Chondrocyte (in vitro differentiated cells): ENCODE results near the gene DLGAP4. TPM values are rescaled to one million over a fixed set of nuclear protein-coding genes. Genes with fewer than 3 reads are reported as not detected.

ENCODE experiments used
- DNase-seq: peaks from one replicate; pipeline ENCODE4 v3.0.0; 2021; ENCODE audit warnings: mixed read lengths, low spot score
- H3K27ac Mint-ChIP-seq: one replicate; pipeline ENCODE4 v1.8.0; 2021; ENCODE audit warnings: mild to moderate bottlenecking, moderate library complexity, mixed read lengths; ENCODE audit not compliant: unreplicated experiment
- H3K27me3 Mint-ChIP-seq: 2 replicates; pipeline ENCODE4 v1.8.0; 2021; ENCODE audit warnings: low read depth, mixed read lengths
- H3K36me3 Mint-ChIP-seq: 2 replicates; pipeline ENCODE4 v1.8.0; 2021; ENCODE audit warnings: low read depth, mixed read lengths
- H3K4me1 Mint-ChIP-seq: 2 replicates; pipeline ENCODE4 v1.8.0; 2021; ENCODE audit warnings: low read depth, mild to moderate bottlenecking, mixed read lengths
- H3K4me3 Mint-ChIP-seq: one replicate; pipeline ENCODE4 v1.8.0; 2021; ENCODE audit warnings: mild to moderate bottlenecking, moderate library complexity, mixed read lengths; ENCODE audit not compliant: unreplicated experiment
- H3K9me3 Mint-ChIP-seq: 2 replicates; pipeline ENCODE4 v1.8.0; 2021; ENCODE audit warnings: low read depth, mixed read lengths
- total RNA-seq: library from RNA; stranded (reverse); gene quantifications from 3 replicates; pipeline ENCODE4 v1.2.1, GENCODE V29; 2021
- TF ChIP-seq, protein P1 (sequence below): fragments of 200-600 bp; sonication (generic); IDR thresholded peaks from 2 replicates; pipeline ENCODE4 v1.5.0; 2021; ENCODE audit warnings: antibody characterized with exemption, mild to moderate bottlenecking, moderate library complexity

Gene DLGAP4
- total RNA-seq, 1 donor from 2014 or later, result 161 TPM

DNA sequence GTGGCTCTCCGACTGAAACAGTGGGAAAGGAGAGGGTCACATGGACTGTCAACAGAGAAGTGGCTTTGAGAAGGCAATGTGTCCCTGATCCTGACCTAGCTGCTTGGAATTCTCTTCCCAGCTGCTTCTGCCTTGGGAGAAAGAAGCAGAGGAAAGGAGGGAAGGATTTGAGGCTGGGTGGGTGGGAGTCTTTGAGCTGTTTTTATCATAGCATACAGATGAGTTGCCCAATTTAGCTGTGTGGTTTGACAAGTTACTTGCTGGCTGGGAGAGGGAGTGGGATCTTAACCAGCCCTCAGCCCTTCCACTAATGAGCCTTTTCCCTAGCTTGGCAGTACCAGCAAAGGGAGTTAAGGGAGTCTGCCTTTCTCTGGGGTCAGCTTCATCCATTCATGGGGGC, 184.1 kb downstream of the DLGAP4 start:
- Mint-ChIP-seq H3K27ac (peak overlapping the region; percentile 12), H3K9me3 (no peaks in the 10 kb centered on the region), H3K4me3 (no peak overlapping the region), H3K4me1 (peaks cover 75% of the 10 kb centered on the region), H3K27me3 (no peaks in the 10 kb centered on the region), H3K36me3 (peaks cover 5% of the 10 kb centered on the region)
- TF ChIP-seq, protein P1, sequence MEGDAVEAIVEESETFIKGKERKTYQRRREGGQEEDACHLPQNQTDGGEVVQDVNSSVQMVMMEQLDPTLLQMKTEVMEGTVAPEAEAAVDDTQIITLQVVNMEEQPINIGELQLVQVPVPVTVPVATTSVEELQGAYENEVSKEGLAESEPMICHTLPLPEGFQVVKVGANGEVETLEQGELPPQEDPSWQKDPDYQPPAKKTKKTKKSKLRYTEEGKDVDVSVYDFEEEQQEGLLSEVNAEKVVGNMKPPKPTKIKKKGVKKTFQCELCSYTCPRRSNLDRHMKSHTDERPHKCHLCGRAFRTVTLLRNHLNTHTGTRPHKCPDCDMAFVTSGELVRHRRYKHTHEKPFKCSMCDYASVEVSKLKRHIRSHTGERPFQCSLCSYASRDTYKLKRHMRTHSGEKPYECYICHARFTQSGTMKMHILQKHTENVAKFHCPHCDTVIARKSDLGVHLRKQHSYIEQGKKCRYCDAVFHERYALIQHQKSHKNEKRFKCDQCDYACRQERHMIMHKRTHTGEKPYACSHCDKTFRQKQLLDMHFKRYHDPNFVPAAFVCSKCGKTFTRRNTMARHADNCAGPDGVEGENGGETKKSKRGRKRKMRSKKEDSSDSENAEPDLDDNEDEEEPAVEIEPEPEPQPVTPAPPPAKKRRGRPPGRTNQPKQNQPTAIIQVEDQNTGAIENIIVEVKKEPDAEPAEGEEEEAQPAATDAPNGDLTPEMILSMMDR, result no peak
- DNase-seq, result no peak

DNA sequence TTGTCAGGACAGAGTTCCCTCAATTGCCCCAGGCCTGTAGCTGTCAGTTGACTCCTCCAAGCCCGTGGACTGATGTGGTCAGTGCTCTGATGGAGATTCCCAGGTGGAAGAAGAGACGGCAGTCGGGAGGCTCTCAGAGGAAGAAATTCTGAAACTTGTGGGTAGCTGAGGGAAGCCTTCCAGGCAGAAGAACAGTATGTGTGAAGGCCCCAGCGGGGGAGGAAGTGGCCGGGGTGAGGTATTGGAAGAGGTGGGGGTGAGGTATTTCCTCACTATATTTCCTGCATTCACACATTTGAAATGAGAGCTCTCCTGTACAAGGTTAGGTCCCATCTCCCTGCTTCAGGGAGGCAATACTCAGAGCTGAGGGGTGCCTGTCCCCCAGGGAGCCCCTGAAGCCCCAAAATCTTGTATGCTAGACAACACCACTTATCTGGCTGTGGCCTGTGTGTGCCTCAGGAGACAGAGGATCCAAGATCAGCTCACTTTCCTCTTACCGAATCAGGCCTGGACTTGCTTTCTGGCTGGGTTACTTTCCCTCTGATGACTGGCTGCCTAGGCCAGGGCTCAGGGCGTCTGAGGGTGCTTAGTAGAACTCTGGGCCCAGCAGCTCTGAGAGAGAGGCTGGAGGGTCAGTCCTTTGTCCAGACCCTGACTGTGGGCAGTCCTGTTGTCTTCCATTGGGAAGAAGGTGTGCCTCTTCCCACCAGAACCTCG, 185.9 kb downstream of the DLGAP4 start:
- Mint-ChIP-seq H3K4me3 (no peak overlapping the region), H3K27ac (peak overlapping the region; percentile 90), H3K4me1 (peaks cover 64% of the 10 kb centered on the region), H3K36me3 (peaks cover 11% of the 10 kb centered on the region), H3K9me3 (no peaks in the 10 kb centered on the region), H3K27me3 (no peaks in the 10 kb centered on the region)
- TF ChIP-seq, protein P1, result no peak
- DNase-seq, result no peak

DNA sequence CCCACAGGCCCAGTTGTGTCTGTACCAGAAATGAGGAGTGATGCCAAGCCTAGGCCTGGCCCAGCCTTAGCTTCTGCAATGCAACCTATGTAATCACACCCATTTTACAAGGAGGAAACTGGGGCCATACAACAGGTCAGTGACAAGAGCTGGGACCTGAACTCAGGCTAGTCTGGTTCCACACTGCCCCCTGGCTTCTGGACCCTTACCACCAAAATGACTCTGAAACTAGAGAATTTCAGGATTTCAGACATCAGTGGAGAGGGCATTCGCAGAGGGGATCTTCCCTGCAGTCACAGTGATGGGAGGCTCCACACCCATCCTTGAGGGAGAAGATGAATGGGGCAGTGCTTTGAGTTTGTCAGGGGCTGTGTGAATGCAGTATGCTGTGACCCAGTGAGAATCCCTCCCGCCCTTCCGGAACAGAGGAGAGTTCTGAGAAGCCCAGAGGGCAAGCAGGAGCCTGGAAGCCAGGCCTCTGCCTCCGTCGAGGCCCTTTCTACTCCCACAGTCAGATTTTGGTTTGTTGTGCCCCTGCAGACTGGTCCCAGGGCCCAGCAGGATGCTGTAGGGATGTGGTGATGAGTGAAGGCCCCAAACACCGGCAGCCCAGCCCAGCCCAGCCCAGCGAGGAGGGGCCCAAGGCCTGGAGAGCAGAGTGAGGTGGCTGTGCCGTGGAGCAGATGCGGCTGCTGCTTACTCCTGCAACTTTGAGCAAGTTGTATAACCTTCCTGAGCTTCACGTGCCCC, 187.1 kb downstream of the DLGAP4 start:
- TF ChIP-seq, protein P1, result peak; percentile 63
- no peak overlapping the region for H3K4me3 Mint-ChIP-seq
- H3K4me1 Mint-ChIP-seq, result peaks cover 61% of the 10 kb centered on the region
- peaks cover 14% of the 10 kb centered on the region for H3K36me3 Mint-ChIP-seq
- no peak for DNase-seq
- no peaks in the 10 kb centered on the region for H3K27me3 Mint-ChIP-seq
- peak overlapping the region; percentile 32 for H3K27ac Mint-ChIP-seq
- no peaks in the 10 kb centered on the region for H3K9me3 Mint-ChIP-seq

DNA sequence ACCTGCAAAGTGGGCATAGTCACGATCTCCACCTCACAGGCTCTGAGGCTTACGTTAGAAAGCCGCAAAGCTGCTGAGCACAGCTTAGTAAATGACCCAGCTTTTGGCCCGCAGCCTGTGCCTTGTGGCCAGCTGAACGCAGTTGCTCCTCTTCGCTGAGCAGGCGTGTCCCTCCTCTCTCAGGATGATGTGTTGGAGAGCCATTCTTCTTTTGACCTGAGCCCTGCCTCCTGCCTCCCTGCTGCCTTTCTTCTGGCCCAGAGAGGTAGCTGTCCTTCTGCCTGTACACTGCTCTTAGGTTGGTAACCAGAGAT, 187.6 kb downstream of the DLGAP4 start:
- H3K27me3 Mint-ChIP-seq, result no peaks in the 10 kb centered on the region
- peak overlapping the region; percentile 32 for H3K27ac Mint-ChIP-seq
- peaks cover 65% of the 10 kb centered on the region for H3K4me1 Mint-ChIP-seq
- TF ChIP-seq, protein P1, result no peak
- H3K4me3 Mint-ChIP-seq, result no peak overlapping the region
- peaks cover 19% of the 10 kb centered on the region for H3K36me3 Mint-ChIP-seq
- no peak for DNase-seq
- no peaks in the 10 kb centered on the region for H3K9me3 Mint-ChIP-seq

DNA sequence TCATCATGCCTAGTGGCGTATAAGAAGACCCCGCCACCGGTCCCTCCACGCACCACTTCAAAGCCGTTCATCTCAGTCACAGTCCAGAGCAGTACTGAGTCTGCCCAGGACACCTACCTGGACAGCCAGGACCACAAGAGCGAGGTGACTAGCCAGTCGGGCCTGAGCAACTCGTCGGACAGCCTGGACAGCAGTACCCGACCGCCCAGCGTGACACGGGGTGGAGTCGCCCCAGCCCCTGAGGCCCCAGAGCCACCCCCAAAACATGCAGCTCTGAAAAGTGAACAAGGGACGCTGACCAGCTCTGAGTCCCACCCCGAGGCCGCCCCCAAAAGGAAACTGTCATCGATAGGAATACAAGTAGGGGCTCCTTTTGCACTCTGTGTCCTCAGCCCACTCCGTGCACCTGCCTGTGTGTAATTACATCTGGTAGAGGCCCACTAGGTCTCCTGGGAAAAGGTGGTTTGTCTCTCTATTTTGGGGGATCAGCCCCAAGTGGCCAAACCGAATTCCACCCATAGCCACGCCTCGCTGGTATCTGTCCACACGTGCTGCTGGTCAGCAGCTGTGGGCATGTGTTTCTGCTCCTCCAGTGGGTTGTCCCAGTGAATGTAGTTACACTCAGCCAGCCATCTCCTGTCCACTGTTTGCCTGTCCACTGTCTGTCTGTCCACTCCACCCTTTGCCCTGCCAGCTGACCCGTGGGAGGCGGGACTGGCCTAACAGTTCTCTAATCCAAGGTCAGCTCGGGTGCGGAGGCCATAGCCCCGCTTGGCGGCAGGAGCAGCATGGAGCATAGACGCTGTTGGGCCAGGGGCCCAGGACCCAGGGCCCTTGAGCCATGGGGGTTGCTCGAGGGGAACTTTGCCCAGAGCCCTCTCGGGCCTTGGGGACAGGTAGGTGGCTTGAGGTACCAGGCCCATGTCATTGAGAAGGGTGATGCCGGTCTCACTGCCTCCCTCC, 190.8 kb downstream of the DLGAP4 start:
- TF ChIP-seq, protein P1, result no peak
- Mint-ChIP-seq H3K27me3 (no peaks in the 10 kb centered on the region), H3K4me1 (peaks cover 56% of the 10 kb centered on the region), H3K27ac (no peak overlapping the region), H3K36me3 (peaks cover 33% of the 10 kb centered on the region), H3K9me3 (no peaks in the 10 kb centered on the region), H3K4me3 (no peak overlapping the region)
- DNase-seq, result no peak
